Head of caudate nucleus (tissue), 42 donors: ENCODE data around the gene FATE1.
"Not testable (repeated sequence)": the region's sequence is repeated elsewhere in the genome, so short reads cannot be mapped to it uniquely, and the experiment has no call there.

ENCODE experiments used
- DNase-seq, 42 donors: peaks; one replicate each; pipeline versions ENCODE4 v3.0.0 to v3.0.0-alpha.2; 2020 to 2021; ENCODE audit warnings: mixed read lengths in 7 of 42
- intact Hi-C: fragments of 100-400 bp; cut with DNase I; formaldehyde crosslinking; loops from one replicate; pipeline ENCODE4 v1.15.0; 2022

The FATE1 gene, protein sequence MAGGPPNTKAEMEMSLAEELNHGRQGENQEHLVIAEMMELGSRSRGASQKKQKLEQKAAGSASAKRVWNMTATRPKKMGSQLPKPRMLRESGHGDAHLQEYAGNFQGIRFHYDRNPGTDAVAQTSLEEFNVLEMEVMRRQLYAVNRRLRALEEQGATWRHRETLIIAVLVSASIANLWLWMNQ

DNA sequence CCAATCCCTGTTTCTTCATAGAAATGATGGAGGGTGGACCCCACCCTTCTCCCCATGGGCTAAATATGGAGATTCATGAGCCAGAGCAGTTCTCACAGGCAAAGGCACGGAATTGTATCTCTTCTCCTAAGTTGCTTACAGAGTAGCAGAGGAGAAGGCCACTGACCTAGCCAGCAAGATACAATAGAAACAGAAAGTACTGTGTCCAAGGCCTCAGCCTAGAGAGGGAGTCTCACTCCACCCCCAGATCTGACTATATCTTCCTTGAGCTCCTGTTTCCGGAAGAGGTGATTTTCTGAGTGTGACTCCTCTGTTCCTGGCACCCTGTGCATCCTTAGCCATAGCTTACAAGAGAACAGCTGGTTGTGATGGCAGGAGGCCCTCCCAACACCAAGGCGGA is at the start of gene FATE1:
FATE1 (plus strand) TSS at position 284 of the 400 bp plus-strand sequence; CDS start at position 369, 85 bp downstream.
- intact Hi-C loops: no loop called here
- DNase-seq: no peak

DNA sequence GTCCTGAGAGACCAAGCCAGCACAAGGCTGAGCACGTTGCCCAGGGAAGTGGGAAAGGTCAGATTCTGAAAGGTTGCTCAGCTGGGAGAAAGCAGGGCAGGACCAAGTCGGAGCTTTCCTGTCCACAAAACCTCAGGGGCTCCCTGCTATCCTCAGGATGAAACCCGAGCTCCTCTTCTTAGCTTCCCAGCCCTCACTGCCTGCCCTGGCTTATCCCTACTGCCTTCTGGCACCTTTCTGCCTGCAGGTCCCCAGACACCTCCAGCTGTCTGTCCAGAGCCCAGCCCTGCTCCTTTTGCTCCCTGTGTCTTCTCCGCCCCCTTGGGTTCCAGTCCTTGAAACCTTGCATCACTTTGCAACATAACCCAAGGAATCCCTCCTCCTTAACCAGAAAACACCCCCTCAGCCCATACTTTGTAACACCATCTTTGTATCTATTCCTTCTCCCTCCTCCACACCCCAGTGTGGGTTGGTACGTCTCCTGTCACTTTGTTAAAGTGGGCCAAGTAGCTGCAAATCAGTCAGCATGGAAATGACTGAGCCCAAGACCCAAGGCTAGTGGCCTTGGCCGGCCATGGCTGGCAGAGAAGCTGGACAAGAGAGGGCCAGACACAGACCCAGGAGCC is 40.6 kb upstream of the FATE1 start:
- peak in 3 of 42 donors; percentile 24 to 42 (median 28) for DNase-seq
- intact Hi-C loops: no loop called here

DNA sequence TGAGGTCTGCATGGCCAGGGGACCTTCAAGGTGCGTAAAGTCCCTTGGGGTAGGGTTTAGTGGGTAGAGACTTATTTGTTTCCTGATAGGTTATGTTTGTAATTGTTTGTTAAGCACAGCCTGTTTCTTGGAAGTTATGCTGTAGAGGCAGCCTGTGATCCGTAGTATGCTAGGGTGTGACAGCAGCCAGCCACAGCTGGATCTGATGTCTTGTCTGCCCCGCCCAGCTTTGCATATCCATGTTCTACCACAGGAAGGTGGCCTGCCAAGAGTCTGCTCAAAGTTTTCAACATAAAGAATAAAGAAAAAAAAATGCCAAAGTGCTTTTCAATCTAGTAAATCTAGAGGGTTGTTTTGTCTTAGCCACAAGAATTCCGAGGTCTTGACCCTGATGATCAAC is 39.6 kb upstream of the FATE1 start:
- DNase-seq: no peak
- intact Hi-C loops: no loop called here

DNA sequence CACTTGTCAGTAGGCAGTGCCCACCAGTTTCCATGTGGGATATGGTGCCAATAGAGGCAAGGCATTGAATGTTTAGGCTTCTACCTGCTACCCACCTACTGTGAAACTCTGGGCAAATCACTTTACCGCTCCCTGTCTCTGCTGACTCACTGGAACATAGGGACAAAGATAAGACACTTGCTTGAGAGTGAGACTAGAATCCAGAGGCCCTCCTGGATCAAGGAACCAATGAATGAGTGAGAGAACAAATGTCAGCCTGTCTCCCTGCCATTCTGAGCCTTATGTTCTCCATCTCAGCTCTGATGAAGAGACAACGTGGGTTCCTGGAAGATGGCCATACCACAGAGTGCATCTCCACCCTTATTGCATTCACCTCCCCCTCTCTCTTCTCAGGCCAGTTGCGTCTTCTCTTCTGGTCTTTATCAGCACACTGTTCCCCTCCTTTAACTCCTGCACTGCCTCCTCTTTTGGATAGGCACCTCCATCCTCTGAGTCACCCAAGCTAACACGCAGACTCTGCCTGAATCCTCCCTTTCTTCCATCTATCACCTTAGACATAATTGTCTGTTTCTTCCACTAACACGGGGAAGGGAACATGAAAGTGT is 35.9 kb upstream of the FATE1 start:
- intact Hi-C loops: no loop called here
- no peak for DNase-seq

DNA sequence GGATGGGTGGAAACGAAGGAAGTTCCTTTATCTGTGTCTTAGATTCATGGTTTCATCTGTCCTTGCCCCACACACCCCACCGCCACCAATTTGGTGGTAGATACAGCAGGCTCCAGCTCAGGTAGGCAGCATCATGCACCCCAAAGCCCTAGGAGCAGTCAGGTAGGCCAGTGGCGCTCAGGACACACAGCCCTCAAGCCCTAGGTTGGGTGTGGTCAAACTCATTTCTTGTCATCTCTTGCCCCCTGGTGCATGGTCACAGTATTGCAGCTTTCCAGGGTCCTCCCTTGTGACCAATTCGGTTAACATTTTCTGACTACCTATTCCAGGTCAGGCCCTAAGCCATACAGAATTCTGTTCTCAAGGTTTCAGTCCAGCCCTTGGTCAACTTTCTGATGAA is 35.0 kb upstream of the FATE1 start:
- DNase-seq: peak in 41 of 42 donors; percentile 18 to 78 (median 57)
- intact Hi-C loops: no loop called here

DNA sequence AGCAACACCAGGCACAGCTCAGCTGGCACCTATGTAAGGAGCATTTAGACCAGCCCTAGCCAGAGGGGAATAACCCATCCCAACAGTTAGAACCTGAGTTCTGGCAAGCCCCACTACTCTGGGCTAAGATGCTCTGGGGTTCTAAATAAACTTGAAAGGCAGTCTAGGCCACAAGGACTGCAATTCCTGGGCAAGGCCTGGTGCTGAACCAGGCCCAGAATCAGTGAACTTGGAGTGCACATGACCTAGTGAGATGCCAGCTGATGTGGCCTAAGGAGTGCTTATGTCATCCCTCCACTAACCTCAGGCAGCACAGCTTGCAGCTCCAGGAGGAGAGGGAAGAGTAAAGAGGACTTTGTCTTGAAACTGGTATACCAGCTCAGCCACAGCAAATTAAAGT is 28.2 kb upstream of the FATE1 start:
- intact Hi-C loops: no loop called here
- no peak for DNase-seq

DNA sequence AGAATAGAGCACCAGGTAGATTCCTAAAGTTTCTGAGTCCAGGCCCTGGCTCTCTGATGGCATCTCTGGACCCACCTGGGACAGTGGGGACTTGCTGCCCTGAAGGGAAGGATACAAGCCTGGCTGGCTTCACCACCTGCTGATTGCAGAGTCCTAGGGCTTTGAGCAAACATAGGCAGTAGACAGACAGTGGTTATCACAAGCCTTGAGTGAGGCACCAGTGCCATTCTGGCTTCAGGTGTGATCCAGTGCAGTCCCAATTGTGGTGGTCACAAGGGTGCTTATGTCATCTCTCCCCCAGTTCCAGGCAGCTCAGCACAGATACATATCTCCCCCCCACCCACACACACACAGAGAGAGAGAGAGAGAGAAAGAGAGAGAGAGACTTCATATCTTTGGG is 27.1 kb upstream of the FATE1 start:
- peak in 2 of 42 donors; percentile 1 to 3 for DNase-seq
- intact Hi-C loops: no loop called here

DNA sequence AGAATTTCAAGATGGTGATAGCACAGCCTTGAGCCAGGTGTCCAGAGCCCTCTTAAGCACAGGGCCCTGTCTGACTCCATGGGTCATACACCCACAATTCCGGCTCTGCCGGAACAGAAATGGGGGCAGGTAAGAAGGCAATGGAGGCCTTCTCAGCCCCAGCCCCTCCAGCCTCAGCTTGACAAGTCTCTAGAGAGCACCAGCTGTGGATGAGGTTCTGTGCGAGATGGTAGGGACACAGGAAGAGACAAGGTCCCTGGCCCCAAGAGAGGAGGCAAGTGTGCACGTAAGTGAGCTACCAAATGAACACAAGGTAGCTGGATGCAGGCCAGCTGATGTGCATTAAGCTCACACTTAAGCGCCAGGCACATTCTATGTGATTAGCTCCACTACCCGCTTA is 23.0 kb upstream of the FATE1 start:
- intact Hi-C loops: no loop called here
- DNase-seq: peak in 2 of 42 donors; percentile 11 to 27

DNA sequence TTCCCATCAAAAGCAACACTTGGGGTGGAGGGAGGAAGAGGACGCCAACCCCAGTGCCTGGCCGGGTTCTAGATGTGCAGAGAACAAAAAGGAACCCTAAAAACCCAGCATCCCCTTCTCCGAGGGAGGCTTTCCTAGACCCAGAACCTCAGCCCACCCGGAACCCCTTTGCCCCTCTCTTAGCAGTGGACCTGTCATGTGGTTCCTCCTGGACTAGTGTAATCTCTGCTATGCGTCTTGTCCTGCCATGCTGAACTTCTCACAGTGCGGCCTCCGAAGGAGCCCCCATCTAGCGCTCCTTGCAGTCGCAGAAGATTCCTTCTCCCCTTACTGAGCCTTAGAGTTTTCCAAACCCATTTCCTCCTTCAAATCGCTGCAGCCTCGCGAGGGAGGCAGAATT is 21.7 kb upstream of the FATE1 start:
- intact Hi-C loops: no loop called here
- no peak for DNase-seq

DNA sequence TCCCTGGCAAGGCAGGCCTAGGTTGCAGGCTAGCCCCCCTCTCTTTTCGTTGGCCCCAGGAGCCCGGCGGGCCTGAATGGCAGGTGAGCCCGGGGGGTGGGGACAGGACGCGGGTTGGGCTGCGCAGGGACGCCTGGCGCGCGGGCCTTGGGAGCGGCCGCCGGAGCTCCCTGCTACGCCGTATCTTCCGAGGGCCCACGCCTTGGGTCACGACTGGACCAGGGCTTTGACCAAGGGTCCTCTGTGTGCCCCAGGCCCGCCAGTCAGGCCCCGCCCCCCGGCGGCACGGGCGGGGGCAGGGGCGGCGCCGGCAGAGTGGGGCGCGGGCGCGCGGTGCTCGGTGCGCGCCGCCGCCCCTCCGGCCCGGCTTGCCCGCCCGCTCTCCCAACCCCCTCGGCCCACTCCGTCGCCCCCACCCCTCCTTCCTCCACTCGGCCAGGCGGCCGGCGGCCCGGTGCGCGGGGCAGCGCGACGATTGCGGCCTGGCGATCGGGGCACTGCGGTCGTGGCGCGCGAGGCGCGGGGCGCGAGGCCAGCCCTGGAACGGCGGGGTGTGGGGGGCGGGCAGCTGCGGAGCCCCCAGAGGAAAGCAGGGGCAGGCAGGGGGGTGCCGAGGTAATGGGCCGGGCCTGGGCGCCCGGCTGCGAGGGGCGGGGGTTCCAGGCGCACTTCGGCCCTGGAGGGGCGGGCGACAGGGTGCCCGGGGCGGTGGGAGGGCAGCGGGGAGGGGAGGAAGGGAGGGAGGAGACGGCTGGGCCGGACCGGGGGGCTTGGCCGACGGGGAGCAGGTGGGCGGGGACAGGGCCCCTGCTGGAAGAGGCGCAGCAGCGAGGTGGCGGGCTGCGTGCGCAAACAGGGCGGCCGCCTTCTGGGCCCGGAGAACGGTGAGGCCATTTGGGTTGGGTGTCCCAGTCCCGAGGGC is 20.9 kb upstream of the FATE1 start, which contains the start of gene PRRG3:
PRRG3 (plus strand) TSS at position 798 of the 922 bp plus-strand sequence. CDS start 3,357 bp downstream, outside the sequence.
- intact Hi-C loops: no loop called here
- peak in 5 of 42 donors; percentile 7 to 38 (median 35) for DNase-seq

DNA sequence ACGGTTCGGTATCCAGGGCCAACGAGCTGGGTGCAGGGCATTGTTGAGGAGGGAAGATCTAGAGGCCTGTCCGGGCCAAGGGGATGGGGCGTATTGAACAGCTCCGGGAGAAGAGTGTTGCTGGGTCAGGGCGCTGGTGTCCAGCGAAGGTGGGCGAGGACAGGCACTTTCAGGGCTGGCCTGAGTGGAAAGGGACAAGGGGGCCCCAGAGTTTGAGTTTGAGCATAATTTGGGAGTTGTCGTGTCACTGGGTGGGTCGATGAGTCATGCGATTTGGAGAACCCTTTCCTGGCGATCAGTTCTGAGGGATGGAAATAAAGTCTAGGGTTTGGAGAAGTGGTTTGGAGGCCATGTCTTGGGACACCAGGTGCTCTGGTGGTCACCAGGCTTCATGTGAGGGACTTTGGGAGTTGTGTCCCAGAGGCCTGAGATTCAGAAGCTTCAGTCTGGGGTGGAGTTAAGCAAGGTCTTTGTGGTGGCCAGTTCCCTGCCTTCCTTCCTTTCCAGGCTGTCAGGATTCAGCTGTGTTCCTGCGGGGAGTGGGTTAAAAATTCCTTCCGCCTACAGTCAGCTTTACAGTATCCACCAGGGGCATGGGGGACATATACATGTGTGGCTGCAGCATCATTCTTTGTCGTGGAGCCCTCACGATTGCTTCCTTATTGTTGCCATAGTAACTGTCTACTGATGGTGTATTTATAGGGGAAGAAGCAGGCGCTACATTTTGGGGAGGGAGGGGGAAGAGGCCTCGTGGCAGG is 20.1 kb upstream of the FATE1 start:
- intact Hi-C loops: no loop called here
- peak in 1 of 42 donors; percentile 19 for DNase-seq

DNA sequence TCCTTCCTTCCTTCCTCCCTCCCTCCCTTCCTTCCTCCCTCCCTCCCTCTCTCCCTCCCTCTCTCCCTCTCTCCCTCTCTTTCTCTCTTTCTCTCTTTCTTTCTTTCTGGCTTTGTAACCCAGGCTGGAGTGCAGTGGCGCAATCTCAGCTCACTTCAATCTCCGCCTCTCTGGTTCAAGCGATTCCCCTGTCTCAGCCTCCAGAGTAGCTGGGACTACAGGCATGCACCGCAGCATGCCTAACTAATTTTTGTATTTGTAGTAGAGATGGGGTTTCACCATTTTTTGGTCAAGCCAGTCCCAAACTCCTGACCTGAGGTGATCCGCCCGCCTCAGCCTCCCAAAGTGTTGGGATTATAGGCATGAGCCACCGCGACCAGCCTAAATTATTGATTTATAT is 18.8 kb upstream of the FATE1 start:
- DNase-seq, intact Hi-C loops: not testable (repeated sequence)

DNA sequence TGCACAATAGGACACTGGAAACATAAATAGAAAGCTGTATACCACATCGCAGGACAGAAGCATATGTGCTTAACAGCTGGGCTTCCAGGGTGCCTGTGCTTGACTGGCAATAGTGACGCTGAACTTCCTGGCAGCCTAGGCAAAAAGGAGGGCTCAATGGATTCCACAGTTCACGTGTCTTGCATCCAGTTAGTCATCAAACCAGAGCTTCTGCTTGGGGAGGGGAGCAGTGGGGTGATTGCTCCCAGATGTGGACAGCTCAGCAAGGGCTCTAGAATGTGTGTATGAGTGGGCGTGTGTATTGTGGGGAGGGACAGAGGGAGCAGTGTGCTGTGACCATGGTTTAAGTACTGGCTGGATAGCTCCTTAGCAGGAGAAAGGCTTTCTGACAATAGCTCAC is 18.3 kb upstream of the FATE1 start:
- no peak for DNase-seq
- intact Hi-C loops: no loop called here

DNA sequence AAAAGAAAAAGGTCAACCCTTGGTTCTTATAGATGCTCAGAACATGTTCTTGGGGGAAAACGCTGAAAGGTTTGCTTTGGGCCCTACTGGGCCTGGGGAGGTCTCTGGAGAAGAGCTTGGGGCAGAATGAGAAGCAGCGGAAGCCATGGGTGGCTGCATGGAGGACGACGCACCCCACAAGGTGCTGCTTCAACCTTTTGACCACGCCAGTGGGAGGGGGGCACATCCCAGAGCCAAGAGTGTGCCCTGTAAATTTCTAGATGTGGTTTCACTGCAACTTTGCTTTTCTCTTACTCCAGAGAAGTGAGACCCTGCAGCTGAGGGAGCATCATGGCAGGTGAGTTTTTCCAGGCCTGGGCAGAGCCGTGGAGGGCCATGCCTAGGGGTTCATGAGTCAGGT is 17.4 kb upstream of the FATE1 start:
- intact Hi-C loops: no loop called here
- DNase-seq: peak in 1 of 42 donors; percentile 15

DNA sequence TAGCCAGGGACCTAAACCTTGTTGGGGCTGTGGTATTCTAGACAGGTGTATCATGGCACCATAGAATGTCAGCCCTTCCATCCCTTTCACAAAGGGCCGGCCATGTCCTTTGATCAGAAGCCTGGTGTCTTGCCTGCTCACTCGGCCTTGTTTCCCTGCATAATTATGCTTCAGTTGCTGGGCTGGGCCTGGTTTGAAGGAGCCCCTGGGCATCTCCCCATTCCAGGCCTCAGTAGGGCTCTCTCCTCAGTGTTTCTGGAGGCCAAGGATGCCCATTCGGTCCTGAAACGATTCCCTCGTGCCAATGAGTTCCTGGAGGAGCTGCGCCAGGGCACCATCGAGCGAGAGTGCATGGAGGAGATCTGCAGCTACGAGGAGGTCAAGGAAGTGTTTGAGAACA is 16.1 kb upstream of the FATE1 start:
- intact Hi-C loops: no loop called here

DNA sequence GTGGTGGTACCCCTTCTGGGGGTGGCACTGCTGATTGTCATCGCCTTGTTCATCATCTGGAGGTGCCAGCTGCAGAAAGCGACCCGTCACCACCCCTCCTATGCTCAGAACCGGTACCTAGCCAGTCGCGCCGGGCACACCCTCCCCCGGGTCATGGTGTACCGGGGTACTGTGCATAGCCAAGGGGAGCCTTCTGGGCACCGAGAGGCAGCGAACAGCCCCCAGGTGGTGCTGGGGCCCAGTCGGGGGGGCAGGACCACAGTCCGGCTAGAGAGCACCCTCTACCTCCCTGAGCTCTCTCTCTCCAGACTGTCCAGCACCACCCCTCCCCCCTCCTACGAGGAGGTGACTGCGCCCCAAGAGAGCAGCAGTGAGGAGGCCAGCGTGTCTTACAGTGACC is 15.3 kb upstream of the FATE1 start:
- intact Hi-C loops: no loop called here
- DNase-seq: peak in 1 of 42 donors; percentile 18

More for the DNA sequence above, 16.1 kb upstream of the FATE1 start:
- DNase-seq: peak in 1 of 42 donors; percentile 18

DNA sequence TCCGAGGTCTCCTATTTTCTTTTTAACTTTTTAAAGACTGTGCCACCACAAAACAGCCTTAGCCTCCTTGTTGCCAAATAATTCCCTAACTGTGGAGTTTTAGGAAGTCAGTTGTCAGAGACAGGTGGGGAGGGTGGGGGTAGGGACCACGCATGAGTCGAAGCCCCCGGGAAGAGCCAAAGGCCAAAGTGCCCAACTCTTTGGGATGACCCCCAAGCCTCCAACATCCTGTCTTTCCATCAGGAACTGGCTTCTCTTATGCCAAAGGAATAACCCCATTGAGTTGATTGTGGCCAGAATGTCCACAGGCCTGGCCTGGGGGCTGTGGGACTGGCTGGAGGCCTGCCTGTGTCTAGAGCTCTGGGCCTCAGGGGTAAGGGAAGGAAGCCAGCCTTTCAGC is 14.8 kb upstream of the FATE1 start:
- intact Hi-C loops: no loop called here
- DNase-seq: no peak

DNA sequence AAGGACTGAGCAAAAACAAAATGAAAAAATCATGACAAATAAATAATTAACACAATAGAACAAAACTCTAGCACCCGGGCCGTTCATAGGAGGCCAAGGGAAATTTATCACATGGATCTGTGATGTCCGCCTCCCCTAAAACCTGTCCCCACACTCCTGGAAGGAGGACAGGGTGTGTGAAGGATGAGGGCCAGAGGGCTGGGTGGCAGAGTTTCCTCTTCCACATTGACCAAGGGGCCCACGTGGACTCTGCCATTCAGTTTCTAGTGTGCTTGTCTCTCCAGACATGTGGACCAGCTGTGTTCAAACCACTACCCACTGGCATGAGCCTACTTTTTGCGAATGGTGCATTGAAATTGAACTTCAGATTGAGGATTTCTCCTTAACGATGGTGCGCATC is 14.3 kb upstream of the FATE1 start:
- intact Hi-C loops: no loop called here
- DNase-seq: peak in 1 of 42 donors; percentile 18
